HL-60 (cell line): ENCODE results near the gene ENPP4.

Experiments
- DNase-seq, 2 experiments: peaks; one replicate each; pipeline ENCODE4 v3.0.0-alpha.2; 2010 to 2020; ENCODE audit warnings: low read depth in 1 of 2, low spot score in 1 of 2
- H3K27ac ChIP-seq: fragments of 250-450 bp; sonication (Bioruptor Pico); replicated peaks from 2 replicates; pipeline ENCODE4 v1.5.1; 2020; ENCODE audit warnings: mild to moderate bottlenecking, moderate library complexity
- H3K27me3 ChIP-seq: fragments of 250-450 bp; sonication (Bioruptor Pico); 2 replicates; pipeline ENCODE4 v1.5.1; 2021; ENCODE audit warnings: mild to moderate bottlenecking, moderate library complexity; ENCODE audit not compliant: insufficient read depth, poor library complexity, severe bottlenecking
- H3K4me3 ChIP-seq: replicated peaks from 2 replicates; pipeline ENCODE4 v1.5.1; 2011; ENCODE audit warnings: mild to moderate bottlenecking, control low read depth, low read length; ENCODE audit not compliant: insufficient read depth
- CTCF ChIP-seq: IDR thresholded peaks from one replicate; pipeline ENCODE4 v1.5.1; 2011; ENCODE audit warnings: low read length, control low read depth, inconsistent platforms; ENCODE audit not compliant: insufficient read depth
- GABPA ChIP-seq: IDR thresholded peaks from 2 replicates; pipeline ENCODE4 v1.6.1; 2012; ENCODE audit warnings: low read depth
- POLR2AphosphoS5 ChIP-seq: IDR thresholded peaks from 2 replicates; pipeline ENCODE4 v1.6.1; 2012; ENCODE audit warnings: low read depth
- SPI1 ChIP-seq: IDR thresholded peaks from 2 replicates; pipeline ENCODE4 v1.6.1; 2012; ENCODE audit warnings: low read depth, mild to moderate bottlenecking, borderline replicate concordance
- TF ChIP-seq, protein P1 (sequence below): IDR thresholded peaks from 2 replicates; pipeline ENCODE4 v1.6.1; 2012; ENCODE audit warnings: low read depth; ENCODE audit not compliant: insufficient replicate concordance

The ENPP4 gene

DNA sequence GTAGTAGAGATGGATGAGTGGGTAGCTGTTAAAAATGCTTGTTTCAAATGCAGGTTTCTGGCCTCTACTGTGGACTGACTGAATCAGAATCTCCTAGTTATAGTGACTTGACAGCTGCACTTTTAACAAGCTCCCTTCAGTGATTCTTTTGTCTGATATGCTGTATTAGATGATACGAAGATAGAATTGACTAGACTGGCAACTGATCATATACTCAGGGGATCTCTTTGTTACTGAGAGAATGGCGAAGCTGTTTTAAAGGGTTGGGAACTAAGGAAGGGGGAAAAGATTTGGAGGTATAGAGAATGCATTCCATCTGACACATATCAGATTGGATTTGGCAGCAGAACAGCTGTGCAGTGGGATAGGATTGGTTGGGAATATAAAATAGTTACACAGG lies 7.0 kb downstream of the ENPP4 start:
- TF ChIP-seq POLR2AphosphoS5 (no peak), SPI1 (no peak), CTCF (no peak), GABPA (no peak)
- TF ChIP-seq, protein P1, sequence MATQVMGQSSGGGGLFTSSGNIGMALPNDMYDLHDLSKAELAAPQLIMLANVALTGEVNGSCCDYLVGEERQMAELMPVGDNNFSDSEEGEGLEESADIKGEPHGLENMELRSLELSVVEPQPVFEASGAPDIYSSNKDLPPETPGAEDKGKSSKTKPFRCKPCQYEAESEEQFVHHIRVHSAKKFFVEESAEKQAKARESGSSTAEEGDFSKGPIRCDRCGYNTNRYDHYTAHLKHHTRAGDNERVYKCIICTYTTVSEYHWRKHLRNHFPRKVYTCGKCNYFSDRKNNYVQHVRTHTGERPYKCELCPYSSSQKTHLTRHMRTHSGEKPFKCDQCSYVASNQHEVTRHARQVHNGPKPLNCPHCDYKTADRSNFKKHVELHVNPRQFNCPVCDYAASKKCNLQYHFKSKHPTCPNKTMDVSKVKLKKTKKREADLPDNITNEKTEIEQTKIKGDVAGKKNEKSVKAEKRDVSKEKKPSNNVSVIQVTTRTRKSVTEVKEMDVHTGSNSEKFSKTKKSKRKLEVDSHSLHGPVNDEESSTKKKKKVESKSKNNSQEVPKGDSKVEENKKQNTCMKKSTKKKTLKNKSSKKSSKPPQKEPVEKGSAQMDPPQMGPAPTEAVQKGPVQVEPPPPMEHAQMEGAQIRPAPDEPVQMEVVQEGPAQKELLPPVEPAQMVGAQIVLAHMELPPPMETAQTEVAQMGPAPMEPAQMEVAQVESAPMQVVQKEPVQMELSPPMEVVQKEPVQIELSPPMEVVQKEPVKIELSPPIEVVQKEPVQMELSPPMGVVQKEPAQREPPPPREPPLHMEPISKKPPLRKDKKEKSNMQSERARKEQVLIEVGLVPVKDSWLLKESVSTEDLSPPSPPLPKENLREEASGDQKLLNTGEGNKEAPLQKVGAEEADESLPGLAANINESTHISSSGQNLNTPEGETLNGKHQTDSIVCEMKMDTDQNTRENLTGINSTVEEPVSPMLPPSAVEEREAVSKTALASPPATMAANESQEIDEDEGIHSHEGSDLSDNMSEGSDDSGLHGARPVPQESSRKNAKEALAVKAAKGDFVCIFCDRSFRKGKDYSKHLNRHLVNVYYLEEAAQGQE: no peak
- DNase-seq: no peak
- no peak overlapping the region for H3K4me3 ChIP-seq
- H3K27me3 ChIP-seq: no peaks in the 10 kb centered on the region
- no peak overlapping the region for H3K27ac ChIP-seq

DNA sequence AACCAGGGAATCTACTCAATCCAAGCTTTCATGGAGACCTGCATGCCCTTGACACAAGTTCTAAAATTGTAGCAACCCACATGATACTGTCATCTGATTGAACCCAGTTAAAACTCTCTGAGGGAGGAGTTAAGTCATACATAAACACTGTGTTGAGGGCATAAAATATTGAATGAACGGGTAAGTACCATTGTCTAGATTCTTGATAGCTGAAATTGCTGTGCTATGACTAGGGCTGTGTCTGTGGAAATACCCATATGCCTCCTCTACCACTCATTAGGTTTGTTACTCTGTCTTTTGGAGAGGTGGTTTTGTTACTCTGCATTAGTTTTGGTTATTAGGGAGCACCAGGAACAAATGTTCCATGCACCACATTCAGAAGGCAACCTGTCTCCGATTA lies 7.6 kb downstream of the ENPP4 start:
- Histone ChIP-seq H3K27ac (no peak overlapping the region), H3K27me3 (no peaks in the 10 kb centered on the region), H3K4me3 (no peak overlapping the region)
- no peak for DNase-seq
- no peak for TF ChIP-seq GABPA
- no peak for TF ChIP-seq CTCF
- TF ChIP-seq, protein P1: no peak
- no peak for TF ChIP-seq POLR2AphosphoS5
- TF ChIP-seq SPI1: no peak

DNA sequence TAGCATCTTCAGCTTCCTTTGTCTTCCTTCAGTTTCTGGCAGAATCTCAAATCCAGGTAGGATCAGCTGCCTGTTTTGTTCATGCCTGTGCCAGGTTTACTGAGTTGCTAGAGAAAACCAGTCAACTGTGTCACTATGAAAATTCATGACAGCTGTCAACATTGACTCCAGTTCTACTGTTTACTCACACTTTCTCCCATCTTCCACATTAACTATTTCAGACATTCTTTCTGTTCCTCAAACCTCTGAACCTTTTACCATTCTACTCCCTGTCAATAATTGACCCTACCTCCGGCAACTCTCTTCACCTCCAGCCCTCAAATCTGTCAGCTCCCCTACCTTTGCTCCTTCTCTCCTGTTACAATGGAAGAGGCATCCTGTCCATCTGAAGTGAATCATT lies 8.5 kb downstream of the ENPP4 start:
- no peak for TF ChIP-seq CTCF
- TF ChIP-seq GABPA: no peak
- TF ChIP-seq, protein P1: no peak
- no peak for TF ChIP-seq SPI1
- no peak for TF ChIP-seq POLR2AphosphoS5
- Histone ChIP-seq H3K4me3 (no peak overlapping the region), H3K27ac (no peak overlapping the region), H3K27me3 (no peaks in the 10 kb centered on the region)
- DNase-seq: no peak
